Measurements from ENCODE around the gene STK4.

DNA sequence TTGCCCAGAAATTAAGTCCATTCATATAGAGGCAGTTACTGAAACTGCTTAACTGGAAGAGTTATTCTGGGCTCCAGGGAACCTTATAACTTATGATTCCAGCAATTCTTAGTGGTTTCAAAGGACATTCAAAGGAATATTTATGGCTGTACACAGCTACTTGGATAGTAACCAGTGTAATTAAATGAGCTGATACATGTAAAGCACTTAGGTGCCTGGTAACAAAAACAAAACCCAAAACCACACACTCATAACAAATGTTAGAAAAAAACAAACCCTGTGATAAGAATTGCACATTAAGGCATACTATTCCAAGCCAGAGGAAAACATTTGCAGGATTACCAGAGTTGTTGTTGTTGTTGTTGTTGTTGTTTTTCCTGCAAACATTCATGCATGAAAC lies 51.5 kb downstream of the STK4 start:
- TF ChIP-seq CTCF (IDR thresholded peaks at IDR 0.05), result no peak
- no peak for TF ChIP-seq POLR2AphosphoS5 (IDR thresholded peaks at IDR 0.05)

Measured in gastroesophageal sphincter (tissue), 3 donors.